Body of pancreas (tissue), 4 donors: ENCODE measurements around the gene LDB2. TPM values are rescaled to one million over a fixed set of nuclear protein-coding genes. Genes with fewer than 3 reads are reported as not detected.

ENCODE experiments used
- ATAC-seq: fragments of 150-250 bp; one replicate; pipeline ENCODE4 v1.9.1; 2016
- DNase-seq, 4 donors: peaks; one replicate each; pipeline ENCODE4 v3.0.0-alpha.2; 2019
- H3K27ac ChIP-seq, 4 donors: fragments of 200-600 bp; sonication (generic); 1 replicate in 3 of 4; 2 replicates in 1 of 4; pipeline versions ENCODE4 v1.5.1 to v1.6.1; 2016 to 2019; ENCODE audit warnings: mild to moderate bottlenecking in 1 of 4, mixed read lengths in 1 of 4, moderate library complexity in 1 of 4
- H3K27me3 ChIP-seq, 2 donors: fragments of 200-600 bp; sonication (generic); one replicate each; pipeline ENCODE4 v1.6.0; 2016; ENCODE audit warnings: mild to moderate bottlenecking in 1 of 2
- H3K36me3 ChIP-seq, 2 donors: fragments of 200-600 bp; sonication (generic); replicated peaks in 1 of 2; 2 replicates each; pipeline ENCODE4 v1.5.1; 2016; ENCODE audit warnings: low read depth in 2 of 2; ENCODE audit not compliant: insufficient read depth in 1 of 2
- H3K4me1 ChIP-seq: fragments of 200-600 bp; sonication (generic); one replicate; pipeline ENCODE4 v1.6.0; 2016
- H3K4me3 ChIP-seq, 2 donors: fragments of 200-600 bp; sonication (generic); 1 replicate in 1 of 2; 2 replicates in 1 of 2; pipeline ENCODE4 v1.5.1; 2016 to 2019
- H3K9me3 ChIP-seq, 3 donors: fragments of 200-600 bp; sonication (generic); 1 replicate in 2 of 3; 2 replicates in 1 of 3; pipeline ENCODE4 v1.5.1; 2016
- POLR2A ChIP-seq, 3 donors: fragments of 450-650 bp; IDR thresholded peaks; one replicate each; pipeline ENCODE4 v1.6.1; 2016; ENCODE audit warnings: antibody characterized with exemption in 3 of 3, mild to moderate bottlenecking in 2 of 3
- WGBS, 2 donors: methylation state at CpG; one replicate each; pipeline ENCODE4 v1.1.5; 2017; 5-methylcytosine and 5-hydroxymethylcytosine counted together
- intact Hi-C: fragments of 100-400 bp; cut with DNase I; formaldehyde crosslinking; loops from one replicate; pipeline ENCODE4 v1.15.1; 2023
- total RNA-seq, 2 donors: library from RNA; depleted of rRNA; stranded (reverse); fragments of >200 nt; gene quantifications; one replicate each; pipeline ENCODE4 v1.1.0, GENCODE V29; 2016
- TF ChIP-seq, protein P1 (sequence below), 7 experiments: fragments of 450-650 bp in 4 of 7; fragments of 200-600 bp in 3 of 7; sonication (generic) in 3 of 7; IDR thresholded peaks; one replicate each; pipeline ENCODE4 v1.5.1; 2016 to 2019; ENCODE audit warnings: antibody characterized with exemption in 7 of 7

Gene LDB2
- total RNA-seq, 2 donors from 2014 or later, result 14.8 to 16.5 TPM

GRCh38 chr4:16779028-16779675 lies 119.3 kb downstream of the LDB2 start:
- no peaks in the 10 kb centered on the region for H3K4me1 ChIP-seq
- ATAC-seq (no peak), DNase-seq (no peak)
- no peaks in the 10 kb centered on the region for H3K9me3 ChIP-seq
- no peaks in the 10 kb centered on the region for H3K36me3 ChIP-seq
- no peak overlapping the region for H3K27ac ChIP-seq
- intact Hi-C loops, result no loop called here
- TF ChIP-seq POLR2A (IDR thresholded peaks at IDR 0.05), result no peak
- TF ChIP-seq, protein P1, sequence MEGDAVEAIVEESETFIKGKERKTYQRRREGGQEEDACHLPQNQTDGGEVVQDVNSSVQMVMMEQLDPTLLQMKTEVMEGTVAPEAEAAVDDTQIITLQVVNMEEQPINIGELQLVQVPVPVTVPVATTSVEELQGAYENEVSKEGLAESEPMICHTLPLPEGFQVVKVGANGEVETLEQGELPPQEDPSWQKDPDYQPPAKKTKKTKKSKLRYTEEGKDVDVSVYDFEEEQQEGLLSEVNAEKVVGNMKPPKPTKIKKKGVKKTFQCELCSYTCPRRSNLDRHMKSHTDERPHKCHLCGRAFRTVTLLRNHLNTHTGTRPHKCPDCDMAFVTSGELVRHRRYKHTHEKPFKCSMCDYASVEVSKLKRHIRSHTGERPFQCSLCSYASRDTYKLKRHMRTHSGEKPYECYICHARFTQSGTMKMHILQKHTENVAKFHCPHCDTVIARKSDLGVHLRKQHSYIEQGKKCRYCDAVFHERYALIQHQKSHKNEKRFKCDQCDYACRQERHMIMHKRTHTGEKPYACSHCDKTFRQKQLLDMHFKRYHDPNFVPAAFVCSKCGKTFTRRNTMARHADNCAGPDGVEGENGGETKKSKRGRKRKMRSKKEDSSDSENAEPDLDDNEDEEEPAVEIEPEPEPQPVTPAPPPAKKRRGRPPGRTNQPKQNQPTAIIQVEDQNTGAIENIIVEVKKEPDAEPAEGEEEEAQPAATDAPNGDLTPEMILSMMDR (IDR thresholded peaks at IDR 0.05), result no peak
- no peak overlapping the region for H3K4me3 ChIP-seq
- WGBS, 2 donors, result 67 to 69% methylated on average over 10 of the region's 10 CpGs
- no peaks in the 10 kb centered on the region for H3K27me3 ChIP-seq

GRCh38 chr4:16777726-16778125 lies 120.7 kb downstream of the LDB2 start:
- intact Hi-C loops, result no loop called here
- WGBS, 2 donors, result 66 to 69% methylated on average over 3 of the region's 3 CpGs
- H3K4me1 ChIP-seq, result no peaks in the 10 kb centered on the region
- no peak for DNase-seq
- H3K36me3 ChIP-seq, result no peaks in the 10 kb centered on the region
- no peaks in the 10 kb centered on the region for H3K9me3 ChIP-seq
- no peaks in the 10 kb centered on the region for H3K27me3 ChIP-seq
- H3K27ac ChIP-seq, result no peak overlapping the region
- TF ChIP-seq, protein P1 (IDR thresholded peaks at IDR 0.05), result no peak
- no peak for TF ChIP-seq POLR2A (IDR thresholded peaks at IDR 0.05)
- ATAC-seq, result no peak
- H3K4me3 ChIP-seq, result no peak overlapping the region

DNA sequence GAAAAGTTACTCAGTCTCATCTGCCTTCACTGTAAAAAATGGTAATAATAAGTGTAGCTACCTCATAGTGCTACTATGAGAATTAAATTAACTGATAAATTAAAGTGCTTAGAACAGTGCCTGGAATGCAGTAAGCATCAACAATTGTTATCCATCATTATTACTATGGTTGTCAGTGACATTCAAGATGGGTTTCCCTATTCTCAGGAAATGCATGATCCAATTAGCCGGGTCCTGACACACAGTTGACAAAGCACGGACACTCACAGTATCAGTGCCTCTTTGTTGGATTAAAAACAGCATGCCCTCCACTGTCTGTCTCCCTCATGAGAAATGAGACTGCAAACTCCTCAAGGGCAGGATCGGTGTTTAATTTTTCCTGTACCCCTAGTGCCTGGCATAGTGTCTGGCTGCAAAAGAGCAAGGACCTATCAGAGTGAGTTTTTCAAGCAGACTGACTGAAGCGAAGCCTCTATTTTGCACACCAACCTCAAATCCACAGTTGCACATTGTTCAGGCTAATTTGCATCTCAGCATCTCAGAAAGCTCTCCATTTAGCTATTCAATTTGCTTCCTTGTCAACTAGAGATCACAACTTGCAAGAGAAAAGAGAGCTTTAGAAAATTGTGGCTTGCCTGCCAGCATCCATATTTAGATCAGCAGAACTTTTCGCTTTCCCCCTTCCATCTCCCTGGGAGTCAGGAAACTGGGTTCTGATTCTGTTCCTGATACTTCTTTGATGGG lies 122.9 kb downstream of the LDB2 start:
- no peak for DNase-seq
- Histone ChIP-seq H3K9me3 (no peaks in the 10 kb centered on the region), H3K4me1 (no peaks in the 10 kb centered on the region), H3K4me3 (no peak overlapping the region), H3K27ac (no peak overlapping the region), H3K36me3 (no peaks in the 10 kb centered on the region), H3K27me3 (no peaks in the 10 kb centered on the region)
- intact Hi-C loops, result no loop called here
- TF ChIP-seq POLR2A (IDR thresholded peaks at IDR 0.05), result no peak
- TF ChIP-seq, protein P1 (IDR thresholded peaks at IDR 0.05), result no peak
- ATAC-seq, result no peak
- 74 to 77% methylated on average over 5 of the region's 5 CpGs for WGBS, 2 donors

DNA sequence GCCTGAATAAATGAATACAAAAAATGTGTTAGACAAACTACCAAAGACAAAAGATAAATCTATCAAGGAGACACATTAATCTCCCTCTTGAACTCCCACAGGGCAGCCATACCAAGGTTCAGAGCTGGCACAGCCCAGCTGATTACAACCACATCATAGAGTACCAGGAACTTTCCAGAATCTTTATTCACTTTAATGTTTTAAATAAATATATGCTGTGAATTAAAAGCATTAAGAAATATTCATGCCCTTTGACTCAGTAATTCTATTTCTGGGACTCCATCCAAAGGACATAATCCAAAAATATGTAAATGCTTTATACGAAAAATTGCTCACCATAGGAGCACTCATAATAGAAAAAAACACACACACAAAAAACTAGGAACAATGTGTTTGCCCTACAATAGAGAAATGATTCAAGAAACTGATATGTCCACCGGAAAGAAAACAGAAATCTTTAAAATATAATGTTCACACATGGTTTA lies 126.0 kb downstream of the LDB2 start:
- H3K27me3 ChIP-seq, result no peaks in the 10 kb centered on the region
- ATAC-seq, result no peak
- no peaks in the 10 kb centered on the region for H3K36me3 ChIP-seq
- no peaks in the 10 kb centered on the region for H3K9me3 ChIP-seq
- no peaks in the 10 kb centered on the region for H3K4me1 ChIP-seq
- no peak for DNase-seq
- no peak overlapping the region for H3K4me3 ChIP-seq
- intact Hi-C loops, result no loop called here
- no peak overlapping the region for H3K27ac ChIP-seq
- WGBS, 2 donors, result 42 to 52% methylated on average over 2 of the region's 2 CpGs
- TF ChIP-seq, protein P1 (IDR thresholded peaks at IDR 0.05), result no peak
- no peak for TF ChIP-seq POLR2A (IDR thresholded peaks at IDR 0.05)
